ENCODE measurements around the gene CCBE1. TPM values are rescaled to one million over a fixed set of nuclear protein-coding genes. Genes with fewer than 3 reads are reported as not detected.

CCBE1 gene
- total RNA-seq, 3 donors from 2014 or later (not counting 1 experiment from before 2014, with no cell fraction given): 0.05 TPM; not detected in 2

GRCh38 chr18:59383851-59384250 is 313.4 kb downstream of the CCBE1 start:
- no peak for DNase-seq
- H3K36me3 Mint-ChIP-seq: no peaks in the 10 kb centered on the region
- ATAC-seq: no peak
- Histone ChIP-seq H3K4me3 (ENCODE audit: low read length) (no peak overlapping the region), H3K27ac (ENCODE audit: low read length) (no peak overlapping the region), H3K36me3 (ENCODE audit: control insufficient read depth, insufficient read depth, low read length) (no peaks in the 10 kb centered on the region), H3K27me3 (ENCODE audit: control insufficient read depth, insufficient read depth, low read length) (no peaks in the 10 kb centered on the region), H3K9me3 (ENCODE audit: control insufficient read depth, insufficient read depth, low read length) (no peaks in the 10 kb centered on the region), H3K4me1 (ENCODE audit: control insufficient read depth, insufficient read depth, low read length) (no peaks in the 10 kb centered on the region)
- H3K4me1 Mint-ChIP-seq: no peaks in the 10 kb centered on the region
- no peaks in the 10 kb centered on the region for H3K9me3 Mint-ChIP-seq
- TF ChIP-seq CTCF (IDR thresholded peaks at IDR 0.05): no peak
- intact Hi-C loops (cut with micrococcal nuclease): no loop called here
- WGBS (ENCODE audit: insufficient coverage): 72% methylated on average over 6 of the region's 6 CpGs
- no peak overlapping the region for H3K4me3 Mint-ChIP-seq
- no peak overlapping the region for H3K27ac Mint-ChIP-seq
- H3K27me3 Mint-ChIP-seq (ENCODE audit: low read depth in 2 of 2): peaks cover 15 to 18% of the 10 kb centered on the region in 2 donors

- Histone ChIP-seq H3K27me3 (ENCODE audit: control insufficient read depth, insufficient read depth, low read length) (no peaks in the 10 kb centered on the region), H3K27ac (ENCODE audit: low read length) (no peak overlapping the region), H3K4me1 (ENCODE audit: control insufficient read depth, insufficient read depth, low read length) (no peaks in the 10 kb centered on the region), H3K36me3 (ENCODE audit: control insufficient read depth, insufficient read depth, low read length) (no peaks in the 10 kb centered on the region), H3K4me3 (ENCODE audit: low read length) (no peak overlapping the region), H3K9me3 (ENCODE audit: control insufficient read depth, insufficient read depth, low read length) (no peaks in the 10 kb centered on the region)
- H3K27ac Mint-ChIP-seq: no peak overlapping the region
- intact Hi-C loops (cut with micrococcal nuclease): no loop called here
- no peaks in the 10 kb centered on the region for H3K36me3 Mint-ChIP-seq
- WGBS (ENCODE audit: insufficient coverage): 98% methylated on average over 5 of the region's 7 CpGs
- TF ChIP-seq CTCF (IDR thresholded peaks at IDR 0.05): no peak
- H3K9me3 Mint-ChIP-seq: no peaks in the 10 kb centered on the region
- ATAC-seq (no peak), DNase-seq (no peak)
- peaks cover 29 to 32% of the 10 kb centered on the region in 2 donors for H3K27me3 Mint-ChIP-seq (ENCODE audit: low read depth in 2 of 2)
- no peaks in the 10 kb centered on the region for H3K4me1 Mint-ChIP-seq
- no peak overlapping the region for H3K4me3 Mint-ChIP-seq
Observed at GRCh38 chr18:59382383-59382782, 314.8 kb downstream of the CCBE1 start.

GRCh38 chr18:59381949-59382348 is 315.3 kb downstream of the CCBE1 start:
- DNase-seq (no peak), ATAC-seq (no peak)
- no peak overlapping the region for H3K27ac ChIP-seq (ENCODE audit: low read length)
- no peaks in the 10 kb centered on the region for H3K27me3 ChIP-seq (ENCODE audit: control insufficient read depth, insufficient read depth, low read length)
- no peak overlapping the region for H3K4me3 ChIP-seq (ENCODE audit: low read length)
- no peaks in the 10 kb centered on the region for H3K9me3 ChIP-seq (ENCODE audit: control insufficient read depth, insufficient read depth, low read length)
- H3K36me3 ChIP-seq (ENCODE audit: control insufficient read depth, insufficient read depth, low read length): no peaks in the 10 kb centered on the region
- Mint-ChIP-seq H3K9me3 (no peaks in the 10 kb centered on the region), H3K27ac (no peak overlapping the region), H3K36me3 (no peaks in the 10 kb centered on the region), H3K4me3 (no peak overlapping the region), H3K27me3 (ENCODE audit: low read depth in 2 of 2) (peaks cover 33 to 34% of the 10 kb centered on the region in 2 donors), H3K4me1 (no peaks in the 10 kb centered on the region)
- no peak for TF ChIP-seq CTCF (IDR thresholded peaks at IDR 0.05)
- H3K4me1 ChIP-seq (ENCODE audit: control insufficient read depth, insufficient read depth, low read length): no peaks in the 10 kb centered on the region
- 94% methylated on average over 6 of the region's 6 CpGs for WGBS (ENCODE audit: insufficient coverage)
- intact Hi-C loops (cut with micrococcal nuclease): no loop called here

Other genes with a start within 250 kb of the CCBE1 start
- gene PMAIP1, start 202.6 kb upstream of the CCBE1 start, total RNA-seq: 100 to 1,000 TPM; 211 to 514 (median 264) TPM

Measured in natural killer cell (primary cell).